ENCODE data around the gene BHLHE23.

- TF ChIP-seq, protein P1, sequence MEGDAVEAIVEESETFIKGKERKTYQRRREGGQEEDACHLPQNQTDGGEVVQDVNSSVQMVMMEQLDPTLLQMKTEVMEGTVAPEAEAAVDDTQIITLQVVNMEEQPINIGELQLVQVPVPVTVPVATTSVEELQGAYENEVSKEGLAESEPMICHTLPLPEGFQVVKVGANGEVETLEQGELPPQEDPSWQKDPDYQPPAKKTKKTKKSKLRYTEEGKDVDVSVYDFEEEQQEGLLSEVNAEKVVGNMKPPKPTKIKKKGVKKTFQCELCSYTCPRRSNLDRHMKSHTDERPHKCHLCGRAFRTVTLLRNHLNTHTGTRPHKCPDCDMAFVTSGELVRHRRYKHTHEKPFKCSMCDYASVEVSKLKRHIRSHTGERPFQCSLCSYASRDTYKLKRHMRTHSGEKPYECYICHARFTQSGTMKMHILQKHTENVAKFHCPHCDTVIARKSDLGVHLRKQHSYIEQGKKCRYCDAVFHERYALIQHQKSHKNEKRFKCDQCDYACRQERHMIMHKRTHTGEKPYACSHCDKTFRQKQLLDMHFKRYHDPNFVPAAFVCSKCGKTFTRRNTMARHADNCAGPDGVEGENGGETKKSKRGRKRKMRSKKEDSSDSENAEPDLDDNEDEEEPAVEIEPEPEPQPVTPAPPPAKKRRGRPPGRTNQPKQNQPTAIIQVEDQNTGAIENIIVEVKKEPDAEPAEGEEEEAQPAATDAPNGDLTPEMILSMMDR (IDR thresholded peaks at IDR 0.05), result no peak
- no peak for TF ChIP-seq POLR2A (IDR thresholded peaks at IDR 0.05)
Observed at GRCh38 chr20:63007646-63008488, 1.1 kb upstream of the BHLHE23 start.
